ENCODE measurements around the gene TNXB. TPM values are rescaled to one million over a fixed set of nuclear protein-coding genes. Genes with fewer than 3 reads are reported as not detected.

Gene TNXB
- total and polyA plus RNA-seq, 2 of the 4 experiments (the other 2 are of a cell fraction): 0.05 TPM; not detected in 1

GRCh38 chr6:32058511-32058963, 50.6 kb downstream of the TNXB start:
- Histone ChIP-seq H2BK15ac (ENCODE audit: low read depth, low read length) (no peak overlapping the region), H3K4ac (ENCODE audit: low read depth, low read length) (no peak overlapping the region), H3K56ac (ENCODE audit: extremely low read depth, insufficient read depth, low read length) (no peak overlapping the region), H3K36me3 (ENCODE audit: control insufficient read depth, insufficient read depth, low read length) (no peaks in the 10 kb centered on the region), H3K4me3 (ENCODE audit: insufficient read depth, low read depth, low read length) (no peak overlapping the region), H2AK9ac (replicated peaks; ENCODE audit: low read depth, low read length, poor library complexity) (no peak overlapping the region), H3K4me1 (ENCODE audit: control insufficient read depth, insufficient read depth, low read length) (no peaks in the 10 kb centered on the region), H4K8ac (ENCODE audit: low read depth in 2 of 2, low read length in 2 of 2) (no peak overlapping the region), H2BK20ac (ENCODE audit: low read depth, low read length) (no peak overlapping the region), H3K4me2 (ENCODE audit: low read depth, low read length) (no peak overlapping the region), H4K5ac (ENCODE audit: low read depth, low read length) (no peak overlapping the region), H3K14ac (replicated peaks; ENCODE audit: low read depth, low read length) (no peak overlapping the region), H2AK5ac (ENCODE audit: low read depth, low read length) (no peak overlapping the region), H3K79me1 (ENCODE audit: low read depth in 1 of 2, low read length in 2 of 2) (no peaks in the 10 kb centered on the region), H2AFZ (replicated peaks; ENCODE audit: low read length, poor library complexity) (no peak overlapping the region), H4K91ac (ENCODE audit: insufficient read depth, low read depth, low read length) (no peak overlapping the region), H3K9me3 (ENCODE audit: control insufficient read depth, insufficient read depth, low read length) (no peaks in the 10 kb centered on the region), H3K27ac (ENCODE audit: insufficient read depth, low read length) (no peak overlapping the region), H3K23ac (ENCODE audit: low read depth, low read length) (no peak overlapping the region), H3K9ac (ENCODE audit: low read depth, low read length) (no peak overlapping the region), H2BK5ac (ENCODE audit: low read depth, low read length, poor library complexity, severe bottlenecking) (no peak overlapping the region), H3K27me3 (ENCODE audit: control insufficient read depth, insufficient read depth, low read length) (peaks cover 30% of the 10 kb centered on the region), H4K20me1 (ENCODE audit: insufficient read depth, low read length) (no peaks in the 10 kb centered on the region), H3K9me1 (ENCODE audit: insufficient read depth, low read length) (no peaks in the 10 kb centered on the region), H3K18ac (ENCODE audit: low read depth, low read length) (no peak overlapping the region), H2BK120ac (ENCODE audit: low read depth, low read length) (no peak overlapping the region)
- intact Hi-C loops (cut with micrococcal nuclease): no loop called here
- 43% methylated on average over 3 of the region's 11 CpGs; no CpG with 5 or more reads in 1 of the 2 experiments for WGBS, 2 experiments (ENCODE audit: extremely low coverage in 2 of 2, insufficient read length in 1 of 2)
- ChIA-PET POLR2A (ENCODE audit: unreplicated experiment) (interaction anchor here (0.6 kb wide), 1 partner anchor 8 kb away, joined by 4 read pairs; no protein-coding TSS in a partner anchor), CTCF (no interaction called here)
- no TSS peak for BruUV-seq (replicated peaks)
- dilution Hi-C loops (cut with HindIII; ENCODE audit: low sequenced_read_pairs, unreplicated experiment): no loop called here
- in situ Hi-C loops (cut with MboI; ENCODE audit: low sequenced_read_pairs): no loop called here
- DNase-seq (no peak), ATAC-seq (ENCODE audit: low read depth) (no peak)
- TF ChIP-seq CEBPB (IDR thresholded peaks at IDR 0.05; ENCODE audit: low read depth, low read length): no peak
- no peak for TF ChIP-seq CTCF (conservative IDR thresholded peaks at IDR 0.05; ENCODE audit: low read depth, low read length)
- TF ChIP-seq MAFK (IDR thresholded peaks at IDR 0.05; ENCODE audit: low read depth, low read length): no peak
- no peak for TF ChIP-seq MXI1 (IDR thresholded peaks at IDR 0.05; ENCODE audit: borderline replicate concordance, low read depth, low read length)
- TF ChIP-seq, protein P1, sequence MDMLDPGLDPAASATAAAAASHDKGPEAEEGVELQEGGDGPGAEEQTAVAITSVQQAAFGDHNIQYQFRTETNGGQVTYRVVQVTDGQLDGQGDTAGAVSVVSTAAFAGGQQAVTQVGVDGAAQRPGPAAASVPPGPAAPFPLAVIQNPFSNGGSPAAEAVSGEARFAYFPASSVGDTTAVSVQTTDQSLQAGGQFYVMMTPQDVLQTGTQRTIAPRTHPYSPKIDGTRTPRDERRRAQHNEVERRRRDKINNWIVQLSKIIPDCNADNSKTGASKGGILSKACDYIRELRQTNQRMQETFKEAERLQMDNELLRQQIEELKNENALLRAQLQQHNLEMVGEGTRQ (IDR thresholded peaks at IDR 0.05; ENCODE audit: low read depth, low read length): no peak
- no peak for TF ChIP-seq BHLHE40 (IDR thresholded peaks at IDR 0.05; ENCODE audit: low read depth, low read length)
- no peak for TF ChIP-seq FOS (IDR thresholded peaks at IDR 0.05; ENCODE audit: low read depth, low read length)
- no peak for TF ChIP-seq RFX5 (IDR thresholded peaks at IDR 0.05; ENCODE audit: low read depth, low read length)
